Hematopoietic multipotent progenitor cell treated with erythropoietin and hydrocortisone succinate and interleukin-3 and kit ligand, for 8 days (in vitro differentiated cells): ENCODE results near the gene FUT1.
A peak's percentile ranks its signal among the peaks of the same experiment; 100 is the strongest.
"Not testable (repeated sequence)": the region's sequence is repeated elsewhere in the genome, so short reads cannot be mapped to it uniquely, and the experiment has no call there.

Source experiments
- DNase-seq: peaks from one replicate; pipeline ENCODE4 v3.0.0-alpha.2; 2015

The FUT1 gene

GRCh38 chr19:48752496-48753365 is at the start of gene FUT1:
Gene FUT1 (minus strand): TSS chr19:48752641. CDS start chr19:48751281, 1,360 bp downstream.
- DNase-seq: peak; percentile 68

- no peak for DNase-seq
Measured at GRCh38 chr19:48799358-48800300, 47.2 kb upstream of the FUT1 start.

- DNase-seq: no peak
Measured at GRCh38 chr19:48798937-48799336, 46.5 kb upstream of the FUT1 start.

- DNase-seq: no peak
Measured at GRCh38 chr19:48797103-48797502, 44.7 kb upstream of the FUT1 start.

DNA sequence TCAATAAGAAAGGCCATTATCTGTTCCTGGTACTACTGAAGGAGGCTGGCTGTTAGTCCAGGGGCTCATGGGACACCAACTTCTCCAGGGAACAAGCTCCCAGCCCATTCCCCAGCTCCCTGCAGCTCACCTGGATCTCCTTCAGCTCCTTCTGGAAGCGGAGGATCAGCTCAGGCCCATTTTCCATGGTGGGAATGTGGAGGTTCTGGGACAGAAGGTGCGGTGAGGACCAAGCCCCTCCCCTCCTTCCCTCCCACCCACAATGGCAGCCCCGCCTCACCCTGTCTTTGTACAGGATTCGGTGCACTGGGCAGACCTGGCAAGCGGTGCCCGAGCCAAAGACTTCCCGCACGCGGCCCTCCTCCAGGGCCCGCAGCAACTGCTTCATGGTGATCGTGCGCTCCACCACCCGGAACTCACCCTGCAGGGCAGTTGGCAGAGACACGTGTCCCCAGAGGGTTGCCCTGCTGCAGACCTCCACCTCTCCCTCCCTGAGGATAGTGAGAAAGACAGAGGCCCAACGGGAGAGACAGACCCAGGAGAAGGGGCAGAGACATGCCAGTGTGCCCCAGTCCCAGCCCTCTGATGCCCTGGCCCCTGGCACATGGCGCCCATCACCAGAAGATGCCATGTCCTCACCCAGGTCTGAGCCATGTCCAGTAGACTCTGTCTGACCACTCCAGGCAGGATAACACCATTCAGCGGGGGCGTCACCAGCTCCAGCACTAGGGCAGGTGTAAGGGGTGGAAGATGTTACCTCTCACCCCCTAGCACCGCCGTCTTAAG is 44.0 kb upstream of the FUT1 start:
- no peak for DNase-seq

GRCh38 chr19:48795685-48796070 is 43.2 kb upstream of the FUT1 start:
- no peak for DNase-seq

DNA sequence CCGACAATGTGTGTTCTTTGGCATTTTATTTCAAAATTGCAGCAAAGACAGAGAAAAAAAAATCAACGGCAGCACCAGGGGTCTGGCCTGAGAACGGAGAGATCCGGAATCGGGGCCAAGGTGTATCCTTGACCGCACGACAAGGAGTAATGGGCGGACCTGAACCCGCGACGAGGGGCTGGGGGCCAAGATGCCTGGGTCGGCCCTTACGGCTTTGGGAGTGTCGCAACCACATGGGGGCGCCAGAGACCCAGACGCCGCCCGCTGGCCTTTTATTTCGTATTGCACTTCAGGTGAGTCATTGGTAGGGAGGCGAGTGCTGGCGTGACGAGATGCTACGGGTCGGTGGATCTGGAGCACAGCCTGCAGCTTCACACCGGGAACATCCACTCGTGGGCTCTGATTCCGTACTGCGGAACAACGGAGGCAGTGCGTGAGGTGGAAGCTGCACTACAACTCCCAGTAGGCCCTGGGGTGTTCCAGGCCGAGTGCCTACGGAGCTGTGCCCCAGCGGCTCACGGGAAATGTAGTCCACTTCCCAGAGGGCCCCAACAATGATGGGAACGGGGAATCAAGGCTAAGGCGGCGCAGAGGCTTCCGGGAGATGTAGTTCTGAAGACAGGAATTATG is 42.7 kb upstream of the FUT1 start:
- DNase-seq: peak; percentile 93

- no peak for DNase-seq
Measured at GRCh38 chr19:48794291-48794690, 41.9 kb upstream of the FUT1 start.

- DNase-seq: no peak
Measured at GRCh38 chr19:48793271-48793670, 40.8 kb upstream of the FUT1 start.

DNA sequence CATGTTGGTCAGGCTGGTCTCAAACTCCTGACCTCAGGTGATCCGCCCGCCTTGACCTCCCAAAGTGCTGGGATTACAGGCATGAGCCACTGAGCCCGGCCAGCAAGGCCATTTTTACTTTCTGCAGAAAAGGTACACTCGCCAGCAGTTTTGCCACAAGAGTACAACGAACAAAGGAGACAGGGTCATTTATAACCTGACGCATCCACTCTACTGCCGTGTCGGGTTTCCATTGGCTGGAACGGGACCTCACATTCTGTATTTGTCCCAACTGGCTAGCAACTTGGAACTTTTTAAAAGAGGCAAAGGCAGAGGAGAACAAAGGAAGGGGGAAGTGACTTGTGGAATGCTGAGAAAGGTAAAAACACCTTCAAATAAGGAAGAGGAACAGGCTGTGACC is 34.9 kb upstream of the FUT1 start:
- DNase-seq: not testable (repeated sequence)

GRCh38 chr19:48786422-48786821 is 34.0 kb upstream of the FUT1 start:
- not testable (repeated sequence) for DNase-seq

- DNase-seq: peak; percentile 65
Measured at GRCh38 chr19:48784527-48784926, 32.1 kb upstream of the FUT1 start.

DNA sequence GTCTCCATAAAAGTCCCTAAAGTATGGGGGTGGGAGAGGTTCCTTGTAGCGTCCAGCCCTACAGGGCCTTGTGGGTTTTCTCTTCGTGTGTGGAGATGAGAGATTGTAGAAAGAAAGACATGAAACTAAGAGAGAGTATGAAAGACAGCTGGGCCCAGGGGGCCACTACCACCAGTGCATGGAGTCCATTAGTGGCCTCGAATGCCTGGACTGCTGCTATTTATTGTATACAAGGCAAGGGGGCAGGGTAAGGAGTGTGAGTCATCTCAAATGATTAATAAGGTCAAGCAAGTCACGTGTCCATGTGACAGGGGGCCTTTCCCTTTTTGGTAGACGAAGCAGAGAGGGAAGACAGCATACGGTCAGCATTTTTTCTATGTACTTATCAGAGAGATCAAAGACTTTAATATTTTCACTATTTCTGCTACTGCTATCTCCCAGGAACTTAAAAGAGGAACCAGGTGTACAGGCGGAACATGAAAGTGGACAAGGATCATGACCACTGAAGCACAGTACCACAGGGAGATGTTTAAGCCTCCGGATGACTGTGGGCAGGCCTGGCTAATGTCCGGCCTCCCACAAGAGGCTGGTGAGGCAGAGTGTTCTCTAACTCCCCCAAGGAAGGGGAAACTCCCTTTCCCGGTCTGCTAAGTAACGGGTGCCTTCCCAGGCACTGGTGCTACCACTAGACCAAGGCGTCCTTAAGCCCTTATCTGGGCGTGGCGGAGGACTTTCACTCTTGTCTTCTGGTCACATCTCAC is 28.4 kb upstream of the FUT1 start:
- peak; percentile 75 for DNase-seq

DNA sequence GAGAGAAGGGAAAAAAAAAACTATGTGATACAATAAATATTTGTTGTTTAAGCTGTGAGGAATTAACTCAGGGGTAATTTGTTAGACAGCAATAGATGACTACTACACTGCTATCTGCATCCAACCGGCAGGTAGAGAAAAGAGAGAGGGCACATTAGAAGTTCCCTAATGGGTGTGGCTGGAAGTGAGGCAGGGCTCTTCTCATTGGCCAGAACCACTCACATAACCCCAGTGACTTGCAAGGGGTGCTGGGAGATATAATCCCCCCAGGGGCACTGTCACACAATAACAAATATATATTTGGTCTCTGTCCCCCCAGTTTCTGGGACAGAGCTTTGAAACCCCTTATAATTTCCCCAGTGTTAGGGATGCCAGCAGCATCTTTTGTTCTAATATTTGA is 27.2 kb upstream of the FUT1 start:
- peak; percentile 39 for DNase-seq

GRCh38 chr19:48777720-48778119 is 25.3 kb upstream of the FUT1 start:
- DNase-seq: no peak

- DNase-seq: no peak
Measured at GRCh38 chr19:48777139-48777538, 24.7 kb upstream of the FUT1 start.

- no peak for DNase-seq
Measured at GRCh38 chr19:48772503-48772953, 20.1 kb upstream of the FUT1 start.

DNA sequence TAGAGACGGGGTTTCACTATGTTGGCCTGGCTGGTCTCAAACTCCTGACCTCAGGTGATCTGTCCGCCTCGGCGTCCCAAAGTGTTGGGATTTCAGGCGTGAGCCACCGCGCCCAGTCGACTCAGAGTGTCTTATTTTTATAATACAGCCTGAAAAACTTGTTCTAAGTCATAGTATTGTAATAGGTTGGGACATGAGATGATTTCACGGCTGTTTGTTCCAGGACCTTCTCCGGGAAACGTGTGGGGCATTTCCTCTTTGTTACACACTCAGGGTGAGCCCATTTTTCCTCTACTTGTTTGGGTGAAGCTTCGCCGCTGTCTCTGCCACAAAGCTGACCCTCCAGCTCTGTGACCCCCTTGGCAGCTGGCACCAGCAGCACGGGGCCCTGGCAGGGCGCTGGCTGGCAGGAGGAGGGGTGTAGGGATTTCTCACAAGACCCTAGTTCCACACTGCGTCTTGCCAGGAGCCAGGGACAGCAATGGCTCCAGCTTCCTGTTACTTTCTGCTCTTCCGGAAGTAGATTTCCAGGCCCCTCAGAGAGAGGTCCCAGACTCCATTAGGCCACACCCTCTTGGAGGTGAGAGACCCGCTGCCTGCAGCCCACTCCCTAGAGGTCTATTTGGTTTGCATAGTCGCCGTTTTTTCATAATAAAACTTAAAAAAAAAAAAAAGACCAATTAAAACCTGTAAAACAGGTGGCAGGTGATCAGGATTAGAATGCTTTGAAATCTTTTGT is 18.5 kb upstream of the FUT1 start:
- no peak for DNase-seq

DNA sequence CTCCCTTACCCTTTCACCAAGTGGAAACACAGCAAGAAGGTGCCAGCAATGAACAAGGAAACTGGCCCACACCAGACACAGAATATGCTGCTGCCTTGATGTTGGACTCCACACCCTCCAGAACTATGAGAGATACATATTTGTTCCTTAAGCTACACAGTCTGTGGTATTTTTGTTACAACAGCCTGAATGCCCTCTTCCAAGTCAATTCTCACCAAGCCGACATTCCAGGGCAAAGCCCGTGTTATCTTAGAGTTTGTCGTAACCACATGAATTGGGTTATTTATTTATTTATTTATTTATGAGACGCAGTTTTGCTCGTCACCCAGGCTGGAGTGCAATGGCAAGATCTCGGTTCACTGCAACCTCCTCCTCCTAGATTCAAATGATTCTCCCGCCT is 17.8 kb upstream of the FUT1 start:
- DNase-seq: no peak

DNA sequence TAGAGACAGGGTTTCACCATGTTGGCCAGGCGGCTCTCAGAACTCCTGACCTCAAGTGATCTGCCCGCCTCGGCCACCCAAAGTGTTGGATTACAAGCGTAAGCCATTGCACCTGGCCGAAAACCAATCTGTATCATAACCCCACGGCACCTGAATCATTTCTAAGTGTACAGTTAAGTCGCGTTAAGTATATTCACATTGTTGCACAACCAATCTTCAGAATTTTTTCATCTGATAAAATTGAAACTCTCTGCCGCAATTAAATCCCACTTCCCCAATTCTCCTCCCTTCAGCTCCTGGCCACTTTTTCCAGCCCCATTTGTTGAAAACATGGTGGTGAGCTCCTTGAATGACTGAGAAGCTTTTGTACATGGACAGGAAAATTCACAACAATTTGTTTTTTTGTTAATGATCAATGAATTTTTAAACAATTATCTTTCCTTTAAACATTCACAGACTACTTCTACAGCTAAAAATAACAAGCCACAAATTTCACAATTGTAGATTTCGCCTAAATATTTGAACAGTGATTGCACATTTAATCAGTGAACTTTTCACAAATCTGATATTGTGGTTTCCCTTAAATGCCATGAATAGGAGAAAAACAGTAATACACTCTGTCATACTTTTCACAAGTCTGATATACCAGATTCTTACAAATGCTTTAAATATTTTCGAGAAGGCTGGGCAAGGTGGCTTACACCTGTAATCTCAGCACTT is 16.7 kb upstream of the FUT1 start:
- no peak for DNase-seq
